ENCODE data around the gene TAF1A.

The TAF1A gene

GRCh38 chr1:222601257-222601656, 11.5 kb upstream of the TAF1A start:
- Histone ChIP-seq H3K4me3 (no peak overlapping the region), H3K36me3 (no peaks in the 10 kb centered on the region), H3K27me3 (no peaks in the 10 kb centered on the region), H3K9me3 (no peaks in the 10 kb centered on the region), H3K4me2 (no peak overlapping the region), H3K27ac (no peak overlapping the region), H4K20me1 (no peaks in the 10 kb centered on the region), H3K4me1 (no peaks in the 10 kb centered on the region), H3K9ac (no peak overlapping the region)
- no peak for TF ChIP-seq Cebpa-rat (IDR thresholded peaks at IDR 0.05)

DNA sequence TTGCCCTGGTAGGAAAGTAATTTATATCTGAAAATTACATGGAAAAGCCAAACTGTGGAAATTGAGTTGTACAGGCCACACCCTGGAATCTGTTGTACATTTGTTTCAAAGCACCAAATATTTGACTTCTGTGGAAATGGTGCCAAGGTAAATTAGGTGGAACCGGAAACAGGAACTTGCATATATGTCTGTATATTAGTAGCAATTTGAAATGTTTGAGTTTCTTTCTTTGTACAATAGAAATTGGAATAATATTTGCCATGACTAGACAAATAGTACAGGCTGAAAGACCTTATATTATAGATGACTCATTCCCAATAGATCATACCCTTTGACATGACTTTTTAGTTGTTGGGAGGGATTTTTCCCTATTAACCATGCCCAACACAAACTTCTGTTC, 10.5 kb upstream of the TAF1A start:
- TF ChIP-seq Cebpa-rat (IDR thresholded peaks at IDR 0.05) = no peak
- Histone ChIP-seq H3K9ac (no peak overlapping the region), H3K4me2 (no peak overlapping the region)

GRCh38 chr1:222596696-222597095, 7.0 kb upstream of the TAF1A start:
- H3K36me3 ChIP-seq = no peaks in the 10 kb centered on the region
- no peak overlapping the region for H3K4me2 ChIP-seq
- H3K4me1 ChIP-seq = no peaks in the 10 kb centered on the region
- H3K27me3 ChIP-seq = no peaks in the 10 kb centered on the region
- no peak overlapping the region for H3K27ac ChIP-seq
- H4K20me1 ChIP-seq = no peaks in the 10 kb centered on the region
- H3K9me3 ChIP-seq = no peaks in the 10 kb centered on the region
- H3K4me3 ChIP-seq = no peak overlapping the region
- no peak for TF ChIP-seq Cebpa-rat (IDR thresholded peaks at IDR 0.05)
- H3K9ac ChIP-seq = no peak overlapping the region

More for the DNA sequence above, 10.5 kb upstream of the TAF1A start:
- H3K4me3 ChIP-seq = no peak overlapping the region
- H3K4me1 ChIP-seq = no peaks in the 10 kb centered on the region
- H3K27me3 ChIP-seq = no peaks in the 10 kb centered on the region
- no peaks in the 10 kb centered on the region for H3K9me3 ChIP-seq
- no peak overlapping the region for H3K27ac ChIP-seq
- H3K36me3 ChIP-seq = no peaks in the 10 kb centered on the region
- no peaks in the 10 kb centered on the region for H4K20me1 ChIP-seq

DNA sequence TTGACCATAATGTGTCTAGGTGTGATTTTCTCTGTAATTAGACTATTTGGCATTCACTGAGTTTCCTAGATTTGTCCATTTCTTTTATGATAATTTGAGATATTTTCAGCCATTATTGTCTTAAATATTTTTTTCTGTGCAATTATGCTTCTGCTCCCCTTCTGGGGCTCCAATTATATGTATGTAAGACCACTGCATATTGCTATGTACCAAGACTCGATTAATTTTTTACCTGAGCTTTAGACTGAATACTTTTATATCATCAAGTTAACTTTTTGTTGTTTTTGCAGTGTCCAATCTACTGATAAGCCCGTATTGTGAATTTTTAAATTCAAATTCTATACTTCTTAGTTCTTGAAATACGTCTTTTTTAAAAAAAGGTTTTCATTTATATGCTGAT, 5.1 kb upstream of the TAF1A start:
- Histone ChIP-seq H3K9me3 (no peaks in the 10 kb centered on the region), H4K20me1 (no peaks in the 10 kb centered on the region), H3K27ac (no peak overlapping the region), H3K27me3 (no peaks in the 10 kb centered on the region), H3K9ac (no peak overlapping the region), H3K4me2 (no peak overlapping the region), H3K36me3 (no peaks in the 10 kb centered on the region), H3K4me1 (peaks cover 7% of the 10 kb centered on the region), H3K4me3 (no peak overlapping the region)
- TF ChIP-seq Cebpa-rat (IDR thresholded peaks at IDR 0.05) = no peak

GRCh38 chr1:222592171-222592570, 2.4 kb upstream of the TAF1A start:
- Histone ChIP-seq H3K9ac (no peak overlapping the region), H3K4me1 (peaks cover 25% of the 10 kb centered on the region), H3K4me3 (no peak overlapping the region), H4K20me1 (no peaks in the 10 kb centered on the region), H3K27me3 (no peaks in the 10 kb centered on the region), H3K36me3 (peaks cover 8% of the 10 kb centered on the region), H3K4me2 (no peak overlapping the region), H3K9me3 (no peaks in the 10 kb centered on the region), H3K27ac (no peak overlapping the region)
- TF ChIP-seq Cebpa-rat (IDR thresholded peaks at IDR 0.05) = no peak

DNA sequence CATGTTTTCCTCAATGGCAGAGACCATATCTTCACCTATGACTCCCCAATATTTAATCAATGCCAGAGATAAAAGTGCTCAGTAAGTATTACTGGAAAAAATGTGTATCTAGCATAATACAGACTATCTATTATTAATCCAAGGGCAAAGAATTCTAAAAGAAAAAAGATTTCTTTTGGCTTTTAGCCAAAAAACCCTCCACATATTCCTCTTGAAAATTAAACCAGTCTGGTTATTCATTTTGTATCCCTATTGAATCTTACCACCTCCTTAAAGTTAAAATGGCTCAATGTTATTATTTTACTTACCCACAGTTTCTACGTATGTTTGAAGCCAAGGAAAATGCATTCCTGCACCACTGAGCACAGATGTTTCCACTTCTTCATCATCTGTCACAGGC, 1.6 kb downstream of the TAF1A start:
- TF ChIP-seq Cebpa-rat (IDR thresholded peaks at IDR 0.05) = no peak
- Histone ChIP-seq H3K4me3 (peak overlapping the region; percentile 80; the same call in 1 of the 2 replicates), H3K4me1 (peaks cover 42% of the 10 kb centered on the region), H3K27me3 (no peaks in the 10 kb centered on the region), H4K20me1 (0 out of 2 replicates have a peak, but pooled peaks cover 9% of the 10 kb centered on the region), H3K4me2 (peak overlapping the region; percentile 88), H3K9me3 (no peaks in the 10 kb centered on the region), H3K27ac (no peak overlapping the region), H3K9ac (no peak overlapping the region), H3K36me3 (peaks cover 21% of the 10 kb centered on the region)

- peaks cover 34% of the 10 kb centered on the region for H3K36me3 ChIP-seq
- H3K9ac ChIP-seq = no peak overlapping the region
- H3K27me3 ChIP-seq = no peaks in the 10 kb centered on the region
- H3K9me3 ChIP-seq = no peaks in the 10 kb centered on the region
- no peak for TF ChIP-seq Cebpa-rat (IDR thresholded peaks at IDR 0.05)
- peaks cover 55% of the 10 kb centered on the region for H3K4me1 ChIP-seq
- no peak overlapping the region for H3K27ac ChIP-seq
- H4K20me1 ChIP-seq = peaks cover 14% of the 10 kb centered on the region; the same call in 1 of the 2 replicates
- no peak overlapping the region for H3K4me2 ChIP-seq
- no peak overlapping the region for H3K4me3 ChIP-seq
Measured at GRCh38 chr1:222586842-222587241, 2.9 kb downstream of the TAF1A start.

DNA sequence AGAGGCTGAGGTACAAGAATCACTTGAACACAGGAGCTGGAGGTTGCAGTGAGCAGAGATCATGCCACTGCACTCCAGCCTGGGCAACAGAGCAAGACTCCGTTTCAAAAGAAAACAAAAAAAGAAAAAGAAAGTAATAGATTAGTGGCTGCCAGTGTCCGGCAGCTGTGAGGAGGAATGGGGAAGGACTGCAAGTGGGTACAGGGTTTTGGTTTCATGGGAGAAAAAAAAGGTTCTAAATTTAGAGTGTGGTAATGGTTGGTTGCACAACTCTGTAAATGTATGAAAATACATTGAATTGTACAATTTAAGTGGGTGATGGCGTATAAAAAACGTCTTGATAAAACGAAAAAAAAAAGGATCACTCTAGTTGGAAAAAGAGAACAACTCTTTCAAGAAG, 6.7 kb downstream of the TAF1A start:
- peak overlapping the region; percentile 76 for H3K4me2 ChIP-seq
- peaks cover 67% of the 10 kb centered on the region for H3K36me3 ChIP-seq
- H3K9ac ChIP-seq = no peak overlapping the region

DNA sequence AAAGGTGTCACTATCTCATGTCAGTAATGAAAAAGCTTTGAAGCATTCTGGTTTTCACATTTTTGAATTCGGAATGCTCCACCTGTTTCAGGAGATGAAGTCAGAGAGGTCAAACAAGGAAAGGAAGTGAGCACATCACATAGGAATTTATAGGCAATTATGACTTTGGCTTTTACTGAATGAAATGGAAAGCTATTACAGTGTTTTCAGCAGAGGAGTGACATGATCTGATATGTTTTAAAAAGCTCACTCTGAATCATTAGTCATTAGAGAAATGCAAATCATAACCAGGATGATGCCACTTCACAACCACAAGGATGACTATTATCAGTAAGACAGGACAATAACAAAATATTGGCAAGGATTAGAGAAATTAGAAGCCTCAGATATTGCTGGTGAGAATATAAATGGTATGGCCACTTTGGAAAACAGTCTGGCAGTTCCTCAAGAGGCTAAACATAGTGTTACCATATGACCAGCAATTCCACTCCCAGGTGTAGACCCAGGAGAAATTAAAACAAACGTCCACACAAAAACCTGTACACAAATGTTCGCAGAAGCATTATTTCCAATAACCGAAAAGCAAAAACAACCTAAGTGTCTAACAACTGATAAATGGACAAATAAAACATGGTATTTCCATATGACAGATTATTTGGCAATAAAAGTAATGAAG, 7.5 kb downstream of the TAF1A start:
- peak overlapping the region; percentile 76 for H3K4me2 ChIP-seq
- H3K4me1 ChIP-seq = peaks cover 30% of the 10 kb centered on the region
- TF ChIP-seq Cebpa-rat (IDR thresholded peaks at IDR 0.05) = no peak
- H4K20me1 ChIP-seq = peaks cover 14% of the 10 kb centered on the region; the same call in 1 of the 2 replicates
- H3K4me3 ChIP-seq = no peak overlapping the region
- H3K36me3 ChIP-seq = peaks cover 67% of the 10 kb centered on the region
- peak overlapping the region; percentile 53; the same call in 1 of the 2 replicates for H3K27ac ChIP-seq
- no peak overlapping the region for H3K9ac ChIP-seq
- H3K9me3 ChIP-seq = no peaks in the 10 kb centered on the region
- H3K27me3 ChIP-seq = no peaks in the 10 kb centered on the region

More for the DNA sequence above, 6.7 kb downstream of the TAF1A start:
- Histone ChIP-seq H3K9me3 (no peaks in the 10 kb centered on the region), H3K4me3 (peak overlapping the region; percentile 40; the same call in 1 of the 2 replicates), H3K27ac (peak overlapping the region; percentile 53), H4K20me1 (peaks cover 14% of the 10 kb centered on the region; the same call in 1 of the 2 replicates), H3K4me1 (peaks cover 36% of the 10 kb centered on the region), H3K27me3 (no peaks in the 10 kb centered on the region)
- peak; percentile 10; the same call in 1 of the 2 replicates for TF ChIP-seq Cebpa-rat (IDR thresholded peaks at IDR 0.05)

GRCh38 chr1:222579316-222579715, 10.4 kb downstream of the TAF1A start:
- no peak overlapping the region for H3K27ac ChIP-seq
- H3K9me3 ChIP-seq = no peaks in the 10 kb centered on the region
- no peak for TF ChIP-seq Cebpa-rat (IDR thresholded peaks at IDR 0.05)
- peaks cover 81% of the 10 kb centered on the region for H3K36me3 ChIP-seq
- H4K20me1 ChIP-seq = peaks cover 6% of the 10 kb centered on the region; the same call in 1 of the 2 replicates
- no peak overlapping the region for H3K9ac ChIP-seq
- no peak overlapping the region for H3K4me3 ChIP-seq
- H3K4me1 ChIP-seq = peaks cover 24% of the 10 kb centered on the region
- H3K27me3 ChIP-seq = no peaks in the 10 kb centered on the region
- H3K4me2 ChIP-seq = no peak overlapping the region

Measured in BLaER1 (cell line).